Measurements from ENCODE around the gene GPRC5C. TPM values are rescaled to one million over a fixed set of nuclear protein-coding genes. Genes with fewer than 3 reads are reported as not detected.
"Not testable (repeated sequence)": the region's sequence is repeated elsewhere in the genome, so short reads cannot be mapped to it uniquely, and the experiment has no call there.

Gene GPRC5C
- total RNA-seq, 1 donor from 2014 or later, result 70.4 TPM

DNA sequence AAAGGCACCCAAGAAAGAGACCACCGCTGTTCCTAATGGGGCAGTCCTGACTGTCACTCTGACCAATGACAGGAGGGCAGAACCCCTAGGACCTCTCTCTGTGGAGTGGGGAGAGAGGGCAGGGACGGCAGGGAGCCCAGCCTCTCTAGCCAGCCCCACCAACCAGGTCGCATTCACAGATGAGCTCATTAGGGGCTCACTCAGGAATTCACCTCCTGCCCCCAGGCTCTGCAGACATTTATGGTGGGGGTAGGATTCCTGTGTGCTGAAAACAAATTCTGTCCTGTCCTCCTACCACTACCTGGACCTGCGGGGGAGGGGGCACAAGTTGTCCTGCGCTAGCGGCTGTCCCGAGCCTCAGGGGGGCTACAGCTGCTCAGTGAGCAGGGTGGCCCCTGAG, 27.7 kb upstream of the GPRC5C start:
- Histone ChIP-seq H3K4me3 (ENCODE audit: insufficient read depth, low read depth, low read length) (no peak overlapping the region), H3K27me3 (ENCODE audit: insufficient read depth, low read length) (no peaks in the 10 kb centered on the region), H3K27ac (ENCODE audit: low read depth, low read length) (no peak overlapping the region), H4K20me1 (ENCODE audit: insufficient read depth, low read length) (no peaks in the 10 kb centered on the region), H2AFZ (ENCODE audit: low read depth, low read length) (no peak overlapping the region), H3K4me2 (ENCODE audit: low read length) (no peak overlapping the region), H3K4me1 (ENCODE audit: insufficient read depth, low read length) (no peaks in the 10 kb centered on the region), H3K36me3 (ENCODE audit: insufficient read depth, low read length) (no peaks in the 10 kb centered on the region), H3K79me2 (ENCODE audit: insufficient read depth, low read length) (no peaks in the 10 kb centered on the region), H3K9me3 (ENCODE audit: insufficient read depth, low read depth, low read length) (no peaks in the 10 kb centered on the region), H3K9ac (ENCODE audit: low read length) (no peak overlapping the region)
- FAIRE-seq (no peak), DNase-seq (ENCODE audit: low read depth) (no peak)
- no peak overlapping the region for H3K27ac Mint-ChIP-seq (ENCODE audit: unreplicated experiment)
- H3K4me1 Mint-ChIP-seq (ENCODE audit: low read depth, unreplicated experiment), result no peaks in the 10 kb centered on the region
- H3K27me3 Mint-ChIP-seq (ENCODE audit: low read depth, unreplicated experiment), result peaks cover 23% of the 10 kb centered on the region
- no peaks in the 10 kb centered on the region for H3K9me3 Mint-ChIP-seq (ENCODE audit: unreplicated experiment)
- no peak overlapping the region for H3K4me3 Mint-ChIP-seq (ENCODE audit: unreplicated experiment)
- TF ChIP-seq EZH2 (IDR thresholded peaks at IDR 0.05; ENCODE audit: insufficient read depth, low read length), result no peak
- TF ChIP-seq, protein P1, sequence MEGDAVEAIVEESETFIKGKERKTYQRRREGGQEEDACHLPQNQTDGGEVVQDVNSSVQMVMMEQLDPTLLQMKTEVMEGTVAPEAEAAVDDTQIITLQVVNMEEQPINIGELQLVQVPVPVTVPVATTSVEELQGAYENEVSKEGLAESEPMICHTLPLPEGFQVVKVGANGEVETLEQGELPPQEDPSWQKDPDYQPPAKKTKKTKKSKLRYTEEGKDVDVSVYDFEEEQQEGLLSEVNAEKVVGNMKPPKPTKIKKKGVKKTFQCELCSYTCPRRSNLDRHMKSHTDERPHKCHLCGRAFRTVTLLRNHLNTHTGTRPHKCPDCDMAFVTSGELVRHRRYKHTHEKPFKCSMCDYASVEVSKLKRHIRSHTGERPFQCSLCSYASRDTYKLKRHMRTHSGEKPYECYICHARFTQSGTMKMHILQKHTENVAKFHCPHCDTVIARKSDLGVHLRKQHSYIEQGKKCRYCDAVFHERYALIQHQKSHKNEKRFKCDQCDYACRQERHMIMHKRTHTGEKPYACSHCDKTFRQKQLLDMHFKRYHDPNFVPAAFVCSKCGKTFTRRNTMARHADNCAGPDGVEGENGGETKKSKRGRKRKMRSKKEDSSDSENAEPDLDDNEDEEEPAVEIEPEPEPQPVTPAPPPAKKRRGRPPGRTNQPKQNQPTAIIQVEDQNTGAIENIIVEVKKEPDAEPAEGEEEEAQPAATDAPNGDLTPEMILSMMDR (IDR thresholded peaks at IDR 0.05; ENCODE audit: insufficient read depth, low read depth, low read length), result no peak
- H3K36me3 Mint-ChIP-seq (ENCODE audit: low read depth, unreplicated experiment), result no peaks in the 10 kb centered on the region

- no peaks in the 10 kb centered on the region for H3K36me3 ChIP-seq (ENCODE audit: insufficient read depth, low read length)
- FAIRE-seq (no peak), DNase-seq (ENCODE audit: low read depth) (no peak)
- no peaks in the 10 kb centered on the region for H3K79me2 ChIP-seq (ENCODE audit: insufficient read depth, low read length)
- H3K4me2 ChIP-seq (ENCODE audit: low read length), result no peak overlapping the region
- no peak overlapping the region for H3K9ac ChIP-seq (ENCODE audit: low read length)
- no peaks in the 10 kb centered on the region for H3K4me1 ChIP-seq (ENCODE audit: insufficient read depth, low read length)
- Mint-ChIP-seq H3K27me3 (ENCODE audit: low read depth, unreplicated experiment) (peaks cover 18% of the 10 kb centered on the region), H3K27ac (ENCODE audit: unreplicated experiment) (no peak overlapping the region), H3K4me1 (ENCODE audit: low read depth, unreplicated experiment) (no peaks in the 10 kb centered on the region), H3K4me3 (ENCODE audit: unreplicated experiment) (no peak overlapping the region), H3K36me3 (ENCODE audit: low read depth, unreplicated experiment) (no peaks in the 10 kb centered on the region), H3K9me3 (ENCODE audit: unreplicated experiment) (no peaks in the 10 kb centered on the region)
- TF ChIP-seq EZH2 (IDR thresholded peaks at IDR 0.05; ENCODE audit: insufficient read depth, low read length), result no peak
- TF ChIP-seq, protein P1 (IDR thresholded peaks at IDR 0.05; ENCODE audit: insufficient read depth, low read depth, low read length), result no peak
- H3K27ac ChIP-seq (ENCODE audit: low read depth, low read length), result no peak overlapping the region
- H3K4me3 ChIP-seq (ENCODE audit: insufficient read depth, low read depth, low read length), result no peak overlapping the region
- no peak overlapping the region for H2AFZ ChIP-seq (ENCODE audit: low read depth, low read length)
- no peaks in the 10 kb centered on the region for H4K20me1 ChIP-seq (ENCODE audit: insufficient read depth, low read length)
- no peaks in the 10 kb centered on the region for H3K27me3 ChIP-seq (ENCODE audit: insufficient read depth, low read length)
- no peaks in the 10 kb centered on the region for H3K9me3 ChIP-seq (ENCODE audit: insufficient read depth, low read depth, low read length)
These were observed 27.1 kb upstream of the GPRC5C start for GRCh38 chr17:74404789-74405188.

DNA sequence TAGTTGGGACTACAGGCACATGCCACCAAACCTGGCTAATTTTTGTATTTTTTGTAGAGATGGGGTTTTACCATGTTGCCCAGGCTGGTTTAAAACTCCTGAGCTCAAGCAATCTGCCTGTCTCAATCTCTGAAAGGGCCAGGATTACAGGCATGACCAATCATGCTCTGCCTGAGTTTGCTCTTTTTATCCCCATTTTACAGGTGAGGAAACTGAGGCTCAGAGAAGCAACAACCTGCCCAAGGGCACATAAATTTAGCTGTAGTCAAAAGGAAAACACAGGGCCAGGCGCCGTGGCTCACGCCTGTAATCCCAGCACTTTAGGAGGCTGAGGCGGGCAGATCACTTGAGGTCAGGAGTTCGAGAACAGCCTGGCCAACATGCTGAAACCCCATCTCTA, 26.6 kb upstream of the GPRC5C start:
- not testable (repeated sequence) for H3K4me3 ChIP-seq (ENCODE audit: insufficient read depth, low read depth, low read length); H3K4me1 ChIP-seq (ENCODE audit: insufficient read depth, low read length); H3K27ac Mint-ChIP-seq (ENCODE audit: unreplicated experiment); FAIRE-seq; H3K4me3 Mint-ChIP-seq (ENCODE audit: unreplicated experiment); H3K36me3 Mint-ChIP-seq (ENCODE audit: low read depth, unreplicated experiment); H3K9me3 Mint-ChIP-seq (ENCODE audit: unreplicated experiment); H2AFZ ChIP-seq (ENCODE audit: low read depth, low read length); H3K4me2 ChIP-seq (ENCODE audit: low read length); H4K20me1 ChIP-seq (ENCODE audit: insufficient read depth, low read length); H3K27me3 ChIP-seq (ENCODE audit: insufficient read depth, low read length); H3K79me2 ChIP-seq (ENCODE audit: insufficient read depth, low read length); H3K27ac ChIP-seq (ENCODE audit: low read depth, low read length); H3K36me3 ChIP-seq (ENCODE audit: insufficient read depth, low read length); DNase-seq (ENCODE audit: low read depth); H3K4me1 Mint-ChIP-seq (ENCODE audit: low read depth, unreplicated experiment); H3K9me3 ChIP-seq (ENCODE audit: insufficient read depth, low read depth, low read length); H3K9ac ChIP-seq (ENCODE audit: low read length)
- peaks cover 18% of the 10 kb centered on the region for H3K27me3 Mint-ChIP-seq (ENCODE audit: low read depth, unreplicated experiment)
